Measurements from ENCODE around the gene MYO1C. TPM values are rescaled to one million over a fixed set of nuclear protein-coding genes. Genes with fewer than 3 reads are reported as not detected.
A peak's percentile ranks its signal among the peaks of the same experiment; 100 is the strongest.

MYO1C gene
- total RNA-seq, 1 experiment from 2014 or later = 227 TPM

GRCh38 chr17:1464186-1464585 lies 28.3 kb downstream of the MYO1C start (continued):
- TF ChIP-seq MAX (IDR thresholded peaks at IDR 0.05) (no peak), ATF3 (IDR thresholded peaks at IDR 0.05) (no peak), SRF (IDR thresholded peaks at IDR 0.05; ENCODE audit: low read depth) (no peak)

- DNase-seq (ENCODE audit: low read depth, low spot score) (no peak), ATAC-seq (peak; percentile 40)
- Histone ChIP-seq H2AFZ (ENCODE audit: low read depth, low read length, poor library complexity, severe bottlenecking) (no peak overlapping the region), H3K36me3 (ENCODE audit: control insufficient read depth in 1 of 2, insufficient read depth in 2 of 2, low read length in 2 of 2) (peaks cover 3 to 12% of the 10 kb centered on the region in 2 experiments; a peak in 3 of 4 replicates), H3K4me1 (ENCODE audit: control insufficient read depth in 1 of 2, insufficient read depth in 2 of 2, low read length in 2 of 2) (peaks cover 32 to 52% of the 10 kb centered on the region in 2 experiments), H4K20me1 (ENCODE audit: insufficient read depth) (no peaks in the 10 kb centered on the region), H3K27me3 (ENCODE audit: insufficient read depth, low read length) (no peaks in the 10 kb centered on the region), H3K27ac (ENCODE audit: low read depth, low read length) (peak overlapping the region; percentile 89), H3K9me3 (ENCODE audit: control insufficient read depth in 1 of 2, insufficient read depth in 1 of 2, low read depth in 1 of 2, low read length in 2 of 2) (no peaks in the 10 kb centered on the region), H3K9me2 (ENCODE audit: insufficient read depth) (no peaks in the 10 kb centered on the region), H3K4me3 (replicated peaks in 1 of 2; ENCODE audit: low read depth in 1 of 2, low read length in 2 of 2) (peak overlapping the region; percentile 53 to 64), H3K79me2 (ENCODE audit: insufficient read depth, low read length) (peaks cover 10% of the 10 kb centered on the region; the same call in 1 of the 2 replicates), H3K9ac (ENCODE audit: low read length) (peak overlapping the region; percentile 80), H3K4me2 (ENCODE audit: low read length) (peak overlapping the region; percentile 80)
- POLR2A ChIA-PET = interaction anchor here (0.9 to 3.2 kb wide), 14 partner anchors 10 to 254 kb away, joined by 3 to 16 read pairs (median 6); partner anchors contain the start of genes INPP5K, RILP, SLC43A2 and YWHAE
- CTCF ChIA-PET = interaction anchor here (0.9 kb wide), 1 partner anchor 203 kb away, joined by 3 read pairs; no protein-coding TSS in a partner anchor
- intact Hi-C loops (cut with micrococcal nuclease) = loop anchor here (5.0 kb wide), 1 partner anchor 55 kb away; the partner anchor contains the start of gene INPP5K
- RAD21 ChIA-PET (ENCODE audit: low non-redundant PET in 1 of 2, low total read pairs in 2 of 2, uncharacterized antibody in 2 of 2, unreplicated experiment in 2 of 2) = interaction anchor here in 1 of 2 experiments (0.9 to 1.0 kb wide), 2 partner anchors 25 to 53 kb away, joined by 3 to 4 read pairs; partner anchors contain the start of gene INPP5K
- TSS peak; percentile 75 for BruUV-seq (replicated peaks)
- no peak for TF ChIP-seq ZNF274 (IDR thresholded peaks at IDR 0.05; ENCODE audit: low read depth, low read length)
- no peak for TF ChIP-seq REST (IDR thresholded peaks at IDR 0.05; ENCODE audit: low read depth)
- no peak; the same call in 1 of the 2 replicates for TF ChIP-seq ELF1 (IDR thresholded peaks at IDR 0.05; ENCODE audit: borderline replicate concordance, low read depth)
- TF ChIP-seq RAD21 (IDR thresholded peaks at IDR 0.05; ENCODE audit: low read depth) = no peak
- no peak for TF ChIP-seq SP1 (IDR thresholded peaks at IDR 0.05; ENCODE audit: low read depth)
- TF ChIP-seq ZBTB33 (IDR thresholded peaks at IDR 0.05; ENCODE audit: extremely low read depth, insufficient replicate concordance, low read length) = no peak
- TF ChIP-seq YY1 (IDR thresholded peaks at IDR 0.05; ENCODE audit: extremely low read depth, insufficient replicate concordance, low read depth, low read length) = no peak
- TF ChIP-seq FOSL1 (IDR thresholded peaks at IDR 0.05; ENCODE audit: low read depth) = peak; percentile 32; the same call in 1 of the 2 replicates
- peak; percentile 56 for TF ChIP-seq POLR2A (IDR thresholded peaks at IDR 0.05; ENCODE audit: borderline replicate concordance, extremely low read depth, insufficient read depth, insufficient read length)
- TF ChIP-seq JUND (IDR thresholded peaks at IDR 0.05) = no peak; the same call in 1 of the 2 replicates
- no peak for TF ChIP-seq EGR1 (IDR thresholded peaks at IDR 0.05; ENCODE audit: low read depth)
- no peak for TF ChIP-seq SIN3A (IDR thresholded peaks at IDR 0.05; ENCODE audit: low read depth)
- peak; percentile 57; the same call in 1 of the 2 replicates for TF ChIP-seq POLR2AphosphoS5 (IDR thresholded peaks at IDR 0.05; ENCODE audit: low read depth, low read length)
- TF ChIP-seq CEBPB (IDR thresholded peaks at IDR 0.05; ENCODE audit: low read depth) = no peak
- no peak for TF ChIP-seq TCF7L2 (IDR thresholded peaks at IDR 0.05; ENCODE audit: borderline replicate concordance, extremely low read depth, insufficient read depth, insufficient read length)
Observed at GRCh38 chr17:1462164-1463112, 30.0 kb downstream of the MYO1C start.

Measured in HCT116 (cell line).